GM23248 (cell line): ENCODE data around the gene CNIH2. TPM values are rescaled to one million over a fixed set of nuclear protein-coding genes. Genes with fewer than 3 reads are reported as not detected.

ENCODE experiments used
- DNase-seq: peaks from one replicate; pipeline ENCODE4 v3.0.0-alpha.2; 2015
- H2AFZ ChIP-seq: fragments of 200-600 bp; sonication (generic); 2 replicates; pipeline ENCODE4 v1.6.1; 2016; ENCODE audit warnings: antibody characterized with exemption
- H3F3A ChIP-seq: fragments of 200-600 bp; sonication (generic); 2 replicates; pipeline ENCODE4 v1.6.1; 2016; ENCODE audit warnings: mild to moderate bottlenecking, antibody characterized with exemption, mixed run types; ENCODE audit not compliant: insufficient read depth
- H3K27ac ChIP-seq: fragments of 200-600 bp; sonication (generic); 2 replicates; pipeline ENCODE4 v1.5.1; 2016; ENCODE audit warnings: mild to moderate bottlenecking
- H3K27me3 ChIP-seq: fragments of 200-600 bp; sonication (generic); replicated peaks from 2 replicates; pipeline ENCODE4 v1.6.1; 2016; ENCODE audit warnings: mild to moderate bottlenecking; ENCODE audit not compliant: insufficient read depth
- H3K36me3 ChIP-seq: fragments of 200-600 bp; sonication (generic); 2 replicates; pipeline ENCODE4 v1.6.1; 2016; ENCODE audit warnings: low read depth, mild to moderate bottlenecking
- H3K4me1 ChIP-seq: fragments of 200-600 bp; sonication (generic); 2 replicates; pipeline ENCODE4 v1.6.1; 2016; ENCODE audit warnings: mild to moderate bottlenecking; ENCODE audit not compliant: insufficient read depth
- H3K4me2 ChIP-seq: fragments of 200-600 bp; sonication (generic); one replicate; pipeline ENCODE4 v1.6.1; 2016; ENCODE audit warnings: mild to moderate bottlenecking; ENCODE audit not compliant: unreplicated experiment
- H3K4me3 ChIP-seq: fragments of 200-600 bp; sonication (generic); 2 replicates; pipeline ENCODE4 v1.5.1; 2016; ENCODE audit warnings: mild to moderate bottlenecking
- H3K79me2 ChIP-seq: fragments of 200-600 bp; sonication (generic); 2 replicates; pipeline ENCODE4 v1.6.1; 2016; ENCODE audit warnings: mild to moderate bottlenecking; ENCODE audit not compliant: insufficient read depth
- H3K9ac ChIP-seq: fragments of 200-600 bp; sonication (generic); 2 replicates; pipeline ENCODE4 v1.6.1; 2016; ENCODE audit warnings: mild to moderate bottlenecking
- H3K9me2 ChIP-seq: fragments of 200-600 bp; sonication (generic); 2 replicates; pipeline ENCODE4 v1.6.1; 2016; ENCODE audit warnings: mixed run types, mild to moderate bottlenecking, moderate library complexity; ENCODE audit not compliant: insufficient read depth
- H3K9me3 ChIP-seq: fragments of 200-600 bp; sonication (generic); one replicate; pipeline ENCODE4 v1.6.1; 2017; ENCODE audit warnings: low read depth
- H4K20me1 ChIP-seq: fragments of 200-600 bp; sonication (generic); 2 replicates; pipeline ENCODE4 v1.6.0; 2016; ENCODE audit not compliant: insufficient read depth
- EZH2 ChIP-seq: fragments of 200-600 bp; sonication (generic); IDR thresholded peaks from 2 replicates; pipeline ENCODE4 v1.6.1; 2018; ENCODE audit warnings: antibody characterized with exemption, mild to moderate bottlenecking; ENCODE audit not compliant: insufficient read depth, poor library complexity, severe bottlenecking
- EZH2phosphoT487 ChIP-seq: fragments of 200-600 bp; sonication (generic); IDR thresholded peaks from 2 replicates; pipeline ENCODE4 v1.6.1; 2018; ENCODE audit warnings: antibody characterized with exemption, moderate library complexity, mild to moderate bottlenecking, low read depth; ENCODE audit not compliant: insufficient read depth
- WGBS, 2 experiments: methylation state at CpG; one replicate each; pipeline ENCODE4 v1.1.6; 2015 to 2017; ENCODE audit warnings: low lambda C conversion rate in 2 of 2, low coverage in 1 of 2; ENCODE audit errors: missing lambda C conversion rate in 2 of 2; 5-methylcytosine and 5-hydroxymethylcytosine counted together
- in situ Hi-C: fragments of 300-500 bp; cut with MboI; formaldehyde crosslinking; loops from 2 replicates; pipeline ENCODE4 v1.15.0; 2020
- polyA plus RNA-seq: library from polyadenylated mRNA; unstranded; fragments of >200 nt; fragmentation: Nextera tagmentation; extraction: Ambion mirVana; gene quantifications from 2 replicates; pipeline ENCODE4 v1.2.1, GENCODE V29; 2016
- total RNA-seq: library from RNA; depleted of rRNA; stranded (reverse); fragments of >200 nt; shearing (Covaris generic); gene quantifications from 2 replicates; pipeline ENCODE4 v1.2.3, GENCODE V29; 2014

Gene CNIH2
- total and polyA plus RNA-seq, 2 experiments from 2014 or later, result 0.50 to 1.4 TPM

DNA sequence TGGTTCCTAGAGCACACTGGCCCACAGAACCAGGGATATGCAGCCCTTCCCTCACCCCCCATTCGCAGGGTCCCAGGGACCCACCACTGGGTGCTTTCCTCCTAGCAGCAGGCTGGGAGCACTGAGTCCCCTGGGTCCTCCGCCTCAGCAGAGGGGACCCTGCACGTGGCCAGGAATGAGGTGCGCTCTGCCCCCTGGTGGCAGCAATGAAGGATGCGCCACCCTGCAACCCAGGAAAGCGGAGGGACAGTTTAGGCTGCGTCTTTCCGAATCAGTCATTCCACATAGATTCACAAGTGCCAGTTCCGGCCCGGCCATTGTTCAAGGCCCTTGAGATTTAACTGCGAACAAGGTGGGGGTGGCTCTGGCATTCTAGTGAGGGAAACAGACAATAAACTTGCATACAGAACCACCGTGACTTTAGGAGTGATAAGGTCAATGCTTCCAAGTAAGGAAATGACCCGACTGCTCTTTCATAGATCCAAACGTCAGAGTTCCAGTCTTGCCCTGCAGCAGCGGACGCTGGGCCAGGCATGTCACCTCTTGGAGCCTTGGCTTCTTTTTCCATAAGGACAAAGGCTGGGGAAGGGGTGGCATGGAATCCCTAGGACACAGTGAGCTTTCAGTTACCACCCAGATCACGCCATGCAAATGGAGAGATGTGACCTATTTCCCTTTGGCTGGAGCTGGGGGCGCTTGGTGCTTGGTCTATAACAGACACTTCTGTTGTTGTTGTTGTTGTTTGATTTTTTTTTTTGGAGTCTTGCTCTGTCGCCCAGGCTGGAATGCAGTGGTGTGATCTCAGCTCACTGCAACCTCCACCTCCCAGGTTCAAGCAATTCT is 50.5 kb downstream of the CNIH2 start:
- no peaks in the 10 kb centered on the region for H3K9me3 ChIP-seq
- DNase-seq, result peak; percentile 86
- TF ChIP-seq EZH2 (no peak), EZH2phosphoT487 (no peak)
- H3K4me1 ChIP-seq, result peaks cover 47% of the 10 kb centered on the region
- H3K9me2 ChIP-seq, result no peaks in the 10 kb centered on the region
- peak overlapping the region; percentile 36; the same call in 1 of the 2 replicates for H3K4me3 ChIP-seq
- H3K27ac ChIP-seq, result peak overlapping the region; percentile 95
- H3K4me2 ChIP-seq, result peak overlapping the region; percentile 40
- no peaks in the 10 kb centered on the region; the same call in 1 of the 2 replicates for H3K36me3 ChIP-seq
- WGBS, 2 experiments, result 8 to 9% methylated on average over 19 of the region's 19 CpGs
- peak overlapping the region; percentile 76 for H3K9ac ChIP-seq
- H3K27me3 ChIP-seq, result no peaks in the 10 kb centered on the region
- peak overlapping the region; percentile 57; the same call in 1 of the 2 replicates for H2AFZ ChIP-seq
- peaks cover 44% of the 10 kb centered on the region for H3F3A ChIP-seq
- no peaks in the 10 kb centered on the region for H4K20me1 ChIP-seq
- peaks cover 13% of the 10 kb centered on the region for H3K79me2 ChIP-seq
- in situ Hi-C loops, result no loop called here

DNA sequence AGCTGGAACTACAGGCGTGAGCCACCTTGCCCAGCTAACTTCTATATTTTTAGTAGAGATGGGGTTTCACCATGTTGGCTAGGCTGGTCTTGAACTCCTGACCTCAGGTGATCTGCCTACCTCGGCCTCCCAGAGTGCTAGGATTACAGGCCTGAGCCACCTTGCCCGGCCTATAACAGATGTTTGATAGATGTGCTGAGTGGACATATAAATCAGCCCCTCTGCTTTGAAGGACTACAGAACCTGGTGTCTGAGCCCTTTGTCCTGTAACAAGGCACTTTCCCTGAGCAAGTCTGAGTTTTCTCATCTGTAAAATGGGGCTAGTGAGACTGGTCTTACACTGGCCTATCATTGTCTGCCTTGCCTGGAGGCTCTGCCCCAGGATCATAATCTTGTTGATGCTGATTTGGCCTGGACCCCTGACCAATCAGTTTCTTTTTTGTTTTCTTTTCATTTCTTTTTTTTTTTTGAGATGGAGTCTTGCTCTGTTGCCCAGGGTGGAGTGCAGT is 51.2 kb downstream of the CNIH2 start:
- H3K36me3 ChIP-seq, result no peaks in the 10 kb centered on the region; the same call in 1 of the 2 replicates
- H4K20me1 ChIP-seq, result no peaks in the 10 kb centered on the region
- no peak for DNase-seq
- TF ChIP-seq EZH2, result no peak
- TF ChIP-seq EZH2phosphoT487, result no peak
- H3K27me3 ChIP-seq, result no peaks in the 10 kb centered on the region
- no peaks in the 10 kb centered on the region for H3K9me2 ChIP-seq
- no peak overlapping the region for H3K4me3 ChIP-seq
- peaks cover 46% of the 10 kb centered on the region for H3K4me1 ChIP-seq
- no peak overlapping the region for H2AFZ ChIP-seq
- in situ Hi-C loops, result no loop called here
- peaks cover 20% of the 10 kb centered on the region for H3K79me2 ChIP-seq
- no peaks in the 10 kb centered on the region for H3K9me3 ChIP-seq
- H3K27ac ChIP-seq, result peak overlapping the region; percentile 95
- WGBS, 2 experiments, result 74 to 81% methylated on average over 3 of the region's 3 CpGs
- no peak overlapping the region for H3K4me2 ChIP-seq
- peaks cover 41% of the 10 kb centered on the region for H3F3A ChIP-seq
- peak overlapping the region; percentile 76; the same call in 1 of the 2 replicates for H3K9ac ChIP-seq

DNA sequence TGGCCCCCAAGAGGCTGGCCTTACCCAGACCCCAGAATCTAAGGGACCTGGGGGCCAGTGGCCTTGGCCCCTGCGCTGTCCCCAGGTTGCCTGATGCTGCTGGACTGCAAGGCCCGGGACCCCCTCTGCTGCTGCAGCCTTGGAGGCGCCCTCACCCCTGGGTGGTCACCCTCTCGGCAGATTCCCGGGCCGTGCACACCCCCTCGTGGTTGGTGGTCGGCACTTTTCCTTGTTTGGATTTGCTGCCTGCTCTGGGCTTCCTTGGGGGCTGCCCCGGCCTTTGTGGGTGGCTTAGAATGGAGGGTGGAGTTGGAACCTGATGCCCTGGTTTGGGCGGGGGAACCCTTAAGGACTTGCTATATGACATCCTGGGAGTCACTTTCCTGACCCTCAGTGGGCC is 53.0 kb downstream of the CNIH2 start:
- H3K36me3 ChIP-seq, result no peaks in the 10 kb centered on the region; the same call in 1 of the 2 replicates
- H3K27ac ChIP-seq, result no peak overlapping the region

DNA sequence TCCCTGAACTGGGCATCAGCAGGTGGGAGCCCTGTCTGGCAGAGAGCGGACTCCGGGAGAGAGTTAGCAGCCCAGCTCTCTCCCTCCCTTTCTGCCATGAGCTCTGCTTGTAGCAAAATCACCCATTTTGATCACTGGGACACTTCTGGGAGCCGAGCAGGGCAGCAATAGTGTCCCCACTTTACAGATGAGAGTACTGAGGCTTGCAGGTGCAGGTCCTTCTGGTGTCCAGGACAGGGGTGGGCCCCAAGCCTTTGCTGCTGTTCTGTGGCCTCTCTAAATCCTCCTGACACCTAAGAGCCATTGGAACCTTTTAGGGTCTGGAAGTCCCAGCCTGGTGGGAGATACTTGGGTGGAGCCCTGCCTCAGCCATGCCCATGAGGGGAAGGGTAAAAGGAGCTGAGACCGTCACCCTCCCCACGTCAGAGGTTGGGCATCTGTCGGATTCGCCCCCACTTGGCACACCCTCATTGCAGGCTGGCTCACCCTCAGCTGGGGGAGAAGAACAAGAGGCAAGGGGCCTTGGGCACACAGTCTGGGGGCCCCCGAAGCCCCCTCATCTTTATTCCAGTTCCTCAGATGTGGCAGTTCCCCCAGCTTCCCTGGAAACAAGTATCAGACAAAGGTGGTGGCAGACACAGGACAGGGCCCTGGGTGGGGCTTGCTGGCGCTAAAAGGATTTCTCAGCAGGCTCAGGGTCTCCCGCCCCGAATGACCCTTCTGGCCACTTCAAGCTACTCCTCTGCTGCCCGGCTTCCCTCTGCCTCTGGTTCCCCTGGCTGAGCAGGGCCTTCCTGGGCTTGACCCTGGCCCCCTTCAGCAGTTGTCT is 53.8 kb downstream of the CNIH2 start:
- H3K4me2 ChIP-seq, result no peak overlapping the region
- H3K27me3 ChIP-seq, result no peaks in the 10 kb centered on the region
- H3K27ac ChIP-seq, result no peak overlapping the region
- no peak for TF ChIP-seq EZH2phosphoT487
- no peak for TF ChIP-seq EZH2
- in situ Hi-C loops, result no loop called here
- no peaks in the 10 kb centered on the region; the same call in 1 of the 2 replicates for H3K36me3 ChIP-seq
- H3F3A ChIP-seq, result peaks cover 39% of the 10 kb centered on the region
- peaks cover 39% of the 10 kb centered on the region for H3K79me2 ChIP-seq
- no peaks in the 10 kb centered on the region for H3K9me3 ChIP-seq
- no peak for DNase-seq
- 89 to 92% methylated on average over 12 of the region's 12 CpGs for WGBS, 2 experiments
- H3K9me2 ChIP-seq, result no peaks in the 10 kb centered on the region
- H2AFZ ChIP-seq, result no peak overlapping the region
- H3K4me1 ChIP-seq, result peaks cover 23% of the 10 kb centered on the region
- H3K9ac ChIP-seq, result no peak overlapping the region
- H4K20me1 ChIP-seq, result no peaks in the 10 kb centered on the region
- no peak overlapping the region for H3K4me3 ChIP-seq

More for the DNA sequence above, 53.0 kb downstream of the CNIH2 start:
- WGBS, 2 experiments, result 73 to 74% methylated on average over 10 of the region's 10 CpGs
- Histone ChIP-seq H3K79me2 (peaks cover 37% of the 10 kb centered on the region), H3K9me2 (no peaks in the 10 kb centered on the region), H3K4me1 (peaks cover 29% of the 10 kb centered on the region), H2AFZ (no peak overlapping the region), H3F3A (peaks cover 39% of the 10 kb centered on the region), H3K9me3 (no peaks in the 10 kb centered on the region), H3K4me3 (no peak overlapping the region), H4K20me1 (no peaks in the 10 kb centered on the region), H3K27me3 (no peaks in the 10 kb centered on the region), H3K9ac (no peak overlapping the region), H3K4me2 (no peak overlapping the region)
- in situ Hi-C loops, result no loop called here
- DNase-seq, result no peak
- TF ChIP-seq EZH2phosphoT487, result no peak
- TF ChIP-seq EZH2, result no peak
